GM08714 (cell line): Measurements from ENCODE around the gene FARSB.
"Not testable (repeated sequence)": the region's sequence is repeated elsewhere in the genome, so short reads cannot be mapped to it uniquely, and the experiment has no call there.

Experiments used
- H3K4me3 ChIP-seq: fragments of 200-500 bp; sonication (Bioruptor generic); 2 replicates; pipeline ENCODE4 v1.5.1; 2014; ENCODE audit warnings: mild to moderate bottlenecking, low read length, inconsistent platforms
- ZNF274 ChIP-seq: IDR thresholded peaks from 2 replicates; pipeline ENCODE4 v1.6.1; 2012; ENCODE audit warnings: mild to moderate bottlenecking, low read depth, low read length

FARSB gene

GRCh38 chr2:222655787-222656525 lies at the start of gene FARSB:
FARSB (minus strand) TSS chr2:222656092; CDS start chr2:222656073, 19 bp downstream.
- peak within 1 kb of the TSS; percentile 85 for H3K4me3 ChIP-seq
- TF ChIP-seq ZNF274, result no peak

GRCh38 chr2:222703886-222704285 lies 48.0 kb upstream of the FARSB start:
- TF ChIP-seq ZNF274, result no peak
- H3K4me3 ChIP-seq, result no peak overlapping the region

GRCh38 chr2:222703091-222703490 lies 47.2 kb upstream of the FARSB start:
- no peak for TF ChIP-seq ZNF274
- no peak overlapping the region for H3K4me3 ChIP-seq

- no peak for TF ChIP-seq ZNF274
- no peak overlapping the region for H3K4me3 ChIP-seq
Measured at GRCh38 chr2:222701721-222702131, 45.8 kb upstream of the FARSB start.

- H3K4me3 ChIP-seq, result no peak overlapping the region
- no peak for TF ChIP-seq ZNF274
Measured at GRCh38 chr2:222701233-222701632, 45.3 kb upstream of the FARSB start.

- TF ChIP-seq ZNF274, result no peak
- no peak overlapping the region for H3K4me3 ChIP-seq
Measured at GRCh38 chr2:222698276-222698675, 42.4 kb upstream of the FARSB start.

- no peak for TF ChIP-seq ZNF274
- no peak overlapping the region for H3K4me3 ChIP-seq
Measured at GRCh38 chr2:222693837-222694236, 37.9 kb upstream of the FARSB start.

GRCh38 chr2:222693413-222693812 lies 37.5 kb upstream of the FARSB start:
- not testable (repeated sequence) for H3K4me3 ChIP-seq

GRCh38 chr2:222690564-222691200 lies 34.8 kb upstream of the FARSB start:
- no peak overlapping the region for H3K4me3 ChIP-seq
- TF ChIP-seq ZNF274, result no peak

- TF ChIP-seq ZNF274, result no peak
- no peak overlapping the region for H3K4me3 ChIP-seq
Measured at GRCh38 chr2:222689322-222689721, 33.4 kb upstream of the FARSB start.

- TF ChIP-seq ZNF274, result no peak
- H3K4me3 ChIP-seq, result no peak overlapping the region
Measured at GRCh38 chr2:222688917-222689316, 33.0 kb upstream of the FARSB start.

GRCh38 chr2:222686086-222686750 lies 30.3 kb upstream of the FARSB start:
- TF ChIP-seq ZNF274, result no peak
- no peak overlapping the region for H3K4me3 ChIP-seq

GRCh38 chr2:222683805-222684204 lies 27.9 kb upstream of the FARSB start:
- no peak overlapping the region for H3K4me3 ChIP-seq
- no peak for TF ChIP-seq ZNF274

- no peak overlapping the region for H3K4me3 ChIP-seq
- TF ChIP-seq ZNF274, result no peak
Measured at GRCh38 chr2:222677981-222678380, 22.1 kb upstream of the FARSB start.

- no peak overlapping the region for H3K4me3 ChIP-seq
- TF ChIP-seq ZNF274, result no peak
Measured at GRCh38 chr2:222673883-222674282, 18.0 kb upstream of the FARSB start.
